ENCODE measurements around the gene DTNB.
"Not testable (repeated sequence)": the region's sequence is repeated elsewhere in the genome, so short reads cannot be mapped to it uniquely, and the experiment has no call there.

Gene DTNB

DNA sequence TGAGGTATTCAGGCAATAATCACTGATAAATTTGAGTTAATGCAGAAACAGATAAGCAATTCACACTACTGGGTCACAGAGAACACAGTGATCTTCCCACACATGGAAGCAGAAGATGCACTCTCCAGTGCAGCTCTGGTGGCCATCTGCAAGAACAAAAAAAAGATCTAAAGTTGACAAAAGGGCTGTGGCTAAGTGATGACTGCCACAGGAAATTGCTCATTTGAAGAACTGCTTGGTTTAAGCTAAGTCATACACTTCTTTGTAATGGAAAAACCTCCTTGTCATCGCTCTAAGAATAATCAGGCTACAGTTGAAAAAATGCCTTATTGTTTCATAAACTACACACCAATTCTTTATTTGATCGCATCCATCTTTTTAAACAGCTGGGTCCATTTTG is 115.1 kb downstream of the DTNB start:
- DNase-seq (ENCODE audit: extremely low read depth, low read depth): peak; percentile 35
- no peak overlapping the region for H3K4me3 ChIP-seq (replicated peaks; ENCODE audit: low read depth, low read length)

GRCh38 chr2:25557179-25558036 is 116.0 kb downstream of the DTNB start:
- DNase-seq (ENCODE audit: extremely low read depth, low read depth): no peak
- no peak overlapping the region for H3K4me3 ChIP-seq (replicated peaks; ENCODE audit: low read depth, low read length)
- TF ChIP-seq, protein P1, sequence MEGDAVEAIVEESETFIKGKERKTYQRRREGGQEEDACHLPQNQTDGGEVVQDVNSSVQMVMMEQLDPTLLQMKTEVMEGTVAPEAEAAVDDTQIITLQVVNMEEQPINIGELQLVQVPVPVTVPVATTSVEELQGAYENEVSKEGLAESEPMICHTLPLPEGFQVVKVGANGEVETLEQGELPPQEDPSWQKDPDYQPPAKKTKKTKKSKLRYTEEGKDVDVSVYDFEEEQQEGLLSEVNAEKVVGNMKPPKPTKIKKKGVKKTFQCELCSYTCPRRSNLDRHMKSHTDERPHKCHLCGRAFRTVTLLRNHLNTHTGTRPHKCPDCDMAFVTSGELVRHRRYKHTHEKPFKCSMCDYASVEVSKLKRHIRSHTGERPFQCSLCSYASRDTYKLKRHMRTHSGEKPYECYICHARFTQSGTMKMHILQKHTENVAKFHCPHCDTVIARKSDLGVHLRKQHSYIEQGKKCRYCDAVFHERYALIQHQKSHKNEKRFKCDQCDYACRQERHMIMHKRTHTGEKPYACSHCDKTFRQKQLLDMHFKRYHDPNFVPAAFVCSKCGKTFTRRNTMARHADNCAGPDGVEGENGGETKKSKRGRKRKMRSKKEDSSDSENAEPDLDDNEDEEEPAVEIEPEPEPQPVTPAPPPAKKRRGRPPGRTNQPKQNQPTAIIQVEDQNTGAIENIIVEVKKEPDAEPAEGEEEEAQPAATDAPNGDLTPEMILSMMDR (IDR thresholded peaks at IDR 0.05; ENCODE audit: low read depth, low read length, missing control alignments): no peak

More for the DNA sequence above, 115.1 kb downstream of the DTNB start:
- TF ChIP-seq, protein P1 (IDR thresholded peaks at IDR 0.05; ENCODE audit: low read depth, low read length, missing control alignments): no peak

GRCh38 chr2:25552318-25552717 is 121.1 kb downstream of the DTNB start:
- no peak overlapping the region for H3K4me3 ChIP-seq (replicated peaks; ENCODE audit: low read depth, low read length)
- TF ChIP-seq, protein P1 (IDR thresholded peaks at IDR 0.05; ENCODE audit: low read depth, low read length, missing control alignments): no peak
- no peak for DNase-seq (ENCODE audit: extremely low read depth, low read depth)

DNA sequence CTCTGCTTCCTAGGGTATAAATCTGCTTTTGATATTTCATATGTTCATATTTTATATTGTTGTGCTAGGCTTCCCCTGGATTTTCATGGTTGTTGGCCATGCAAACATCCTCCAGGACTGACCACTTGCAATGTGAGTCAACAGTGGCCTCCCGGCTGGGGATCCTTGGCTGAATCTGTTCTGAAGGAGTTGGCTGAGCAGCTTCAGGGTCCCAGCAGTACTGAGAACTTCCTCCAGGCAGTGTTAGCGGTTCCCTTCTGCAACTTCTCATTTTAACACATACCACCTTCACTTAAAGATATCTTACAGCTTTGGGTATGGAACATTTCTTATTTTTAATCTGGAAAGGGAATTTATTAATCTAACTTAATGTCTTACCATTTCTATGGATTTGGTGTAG is 122.1 kb downstream of the DTNB start:
- TF ChIP-seq, protein P1 (IDR thresholded peaks at IDR 0.05; ENCODE audit: low read depth, low read length, missing control alignments): no peak

DNA sequence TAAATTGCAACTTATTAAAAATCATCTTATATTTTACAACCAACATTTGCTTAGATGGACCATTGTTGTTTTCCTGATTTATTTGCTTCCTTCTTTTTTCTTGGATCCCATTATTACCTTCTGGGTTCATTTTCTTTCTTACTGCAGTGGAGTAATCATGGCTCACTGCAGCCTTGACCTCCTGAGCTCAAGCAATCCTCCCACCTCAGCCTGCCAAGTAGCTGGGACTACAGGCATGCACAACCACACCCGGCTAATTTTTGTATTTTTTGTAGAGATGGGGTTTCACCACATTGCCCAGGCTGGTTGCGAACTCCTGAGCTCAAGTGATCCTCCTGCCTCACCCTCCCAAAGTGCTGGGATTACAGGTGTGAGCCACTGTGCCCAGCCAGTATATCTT is 123.8 kb downstream of the DTNB start:
- DNase-seq (ENCODE audit: extremely low read depth, low read depth); H3K4me3 ChIP-seq (replicated peaks; ENCODE audit: low read depth, low read length): not testable (repeated sequence)

More for the DNA sequence above, 122.1 kb downstream of the DTNB start:
- no peak overlapping the region for H3K4me3 ChIP-seq (replicated peaks; ENCODE audit: low read depth, low read length)
- no peak for DNase-seq (ENCODE audit: extremely low read depth, low read depth)

DNA sequence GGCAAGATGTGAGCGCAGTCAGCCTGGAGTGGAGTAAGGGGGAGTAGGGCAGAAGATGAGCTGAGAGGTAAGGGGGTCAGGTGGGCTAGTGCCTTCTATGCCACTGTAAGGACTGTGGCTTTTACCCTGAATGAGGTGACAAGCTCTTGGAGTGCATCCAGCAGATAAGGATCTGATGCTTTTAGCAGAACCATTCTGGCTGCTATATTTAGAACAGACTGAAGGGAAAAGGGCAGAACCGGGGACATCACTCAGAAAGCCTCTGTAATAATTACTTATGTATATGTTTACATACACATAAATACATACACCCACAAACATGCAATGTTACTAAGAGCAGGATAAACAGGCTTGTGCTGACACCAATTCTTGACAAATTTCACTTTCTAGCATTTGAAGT is 124.8 kb downstream of the DTNB start:
- no peak for DNase-seq (ENCODE audit: extremely low read depth, low read depth)
- no peak overlapping the region for H3K4me3 ChIP-seq (replicated peaks; ENCODE audit: low read depth, low read length)
- TF ChIP-seq, protein P1 (IDR thresholded peaks at IDR 0.05; ENCODE audit: low read depth, low read length, missing control alignments): no peak

GRCh38 chr2:25546852-25547251 is 126.5 kb downstream of the DTNB start:
- TF ChIP-seq, protein P1 (IDR thresholded peaks at IDR 0.05; ENCODE audit: low read depth, low read length, missing control alignments): no peak

More at GRCh38 chr2:25546852-25547251, 126.5 kb downstream of the DTNB start:
- no peak overlapping the region for H3K4me3 ChIP-seq (replicated peaks; ENCODE audit: low read depth, low read length)
- no peak for DNase-seq (ENCODE audit: extremely low read depth, low read depth)

Measured in HFF-Myc (cell line).